A549 (cell line): ENCODE data around the gene ATP9A.

ENCODE experiments used
- EHMT2 ChIP-seq: fragments of 200-600 bp; sonication (generic); IDR thresholded peaks from 2 replicates; pipeline ENCODE4 v1.6.1; 2016; ENCODE audit warnings: antibody characterized with exemption, low read depth, mild to moderate bottlenecking, moderate library complexity
- MAFK ChIP-seq: fragments of 450-650 bp; IDR thresholded peaks from 2 replicates; pipeline ENCODE4 v1.6.1; 2014; ENCODE audit not compliant: partially characterized antibody
- MYC ChIP-seq: IDR thresholded peaks from 2 replicates; pipeline ENCODE4 v1.6.1; 2012; ENCODE audit warnings: mild to moderate bottlenecking, inconsistent platforms, low read length, improper control_type of control experiment, borderline replicate concordance
- RAD21 ChIP-seq, 2 experiments: fragments of >200 bp in 1 of 2; sonication (Bioruptor Twin) in 1 of 2; formaldehyde crosslinking in 1 of 2; IDR thresholded peaks in 1 of 2; conservative IDR thresholded peaks in 1 of 2; 2 replicates in 1 of 2; 3 replicates in 1 of 2; pipeline ENCODE4 v1.6.1; 2012 to 2018; ENCODE audit warnings: inconsistent platforms in 1 of 2
- TF ChIP-seq, protein P1 (sequence below): fragments of 250-450 bp; sonication (Bioruptor Pico); IDR thresholded peaks from 2 replicates; pipeline ENCODE4 v1.5.0; 2021; ENCODE audit warnings: mild to moderate bottlenecking, moderate library complexity, borderline replicate concordance
- TF ChIP-seq, protein P2 (sequence below): fragments of >200 bp; sonication (Bioruptor Twin); formaldehyde crosslinking; IDR thresholded peaks from 3 replicates; pipeline ENCODE4 v1.5.1; 2016

DNA sequence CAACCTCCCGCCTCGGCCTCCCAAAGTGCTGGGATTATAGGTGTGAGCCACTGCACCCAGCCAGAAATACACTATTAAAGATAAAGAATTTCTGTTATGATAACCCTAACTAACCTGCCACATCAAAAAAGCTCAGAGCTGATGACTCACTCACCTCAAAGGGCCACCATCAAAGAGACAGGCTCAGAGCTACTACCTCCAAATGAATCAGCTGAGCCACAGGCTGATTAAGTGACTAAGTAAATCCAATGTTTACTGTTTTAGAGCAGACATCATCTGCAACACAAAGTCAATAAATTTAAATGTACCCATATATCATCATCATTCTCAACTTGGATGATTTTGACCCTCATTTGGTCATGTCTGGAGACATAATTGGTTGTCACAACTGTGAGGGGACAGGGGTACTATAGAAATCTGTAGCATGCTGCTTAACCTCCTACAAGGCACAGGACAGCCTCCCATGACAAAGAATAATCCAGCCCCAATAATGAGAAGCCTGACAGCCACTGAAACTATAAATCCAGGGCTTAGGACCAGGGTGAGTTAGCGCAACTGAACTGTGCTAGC is 106.5 kb downstream of the ATP9A start:
- TF ChIP-seq, protein P1, sequence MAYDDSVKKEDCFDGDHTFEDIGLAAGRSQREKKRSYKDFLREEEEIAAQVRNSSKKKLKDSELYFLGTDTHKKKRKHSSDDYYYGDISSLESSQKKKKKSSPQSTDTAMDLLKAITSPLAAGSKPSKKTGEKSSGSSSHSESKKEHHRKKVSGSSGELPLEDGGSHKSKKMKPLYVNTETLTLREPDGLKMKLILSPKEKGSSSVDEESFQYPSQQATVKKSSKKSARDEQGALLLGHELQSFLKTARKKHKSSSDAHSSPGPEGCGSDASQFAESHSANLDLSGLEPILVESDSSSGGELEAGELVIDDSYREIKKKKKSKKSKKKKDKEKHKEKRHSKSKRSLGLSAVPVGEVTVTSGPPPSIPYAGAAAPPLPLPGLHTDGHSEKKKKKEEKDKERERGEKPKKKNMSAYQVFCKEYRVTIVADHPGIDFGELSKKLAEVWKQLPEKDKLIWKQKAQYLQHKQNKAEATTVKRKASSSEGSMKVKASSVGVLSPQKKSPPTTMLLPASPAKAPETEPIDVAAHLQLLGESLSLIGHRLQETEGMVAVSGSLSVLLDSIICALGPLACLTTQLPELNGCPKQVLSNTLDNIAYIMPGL (CRISPR knock-in tag): no peak
- TF ChIP-seq, protein P2, sequence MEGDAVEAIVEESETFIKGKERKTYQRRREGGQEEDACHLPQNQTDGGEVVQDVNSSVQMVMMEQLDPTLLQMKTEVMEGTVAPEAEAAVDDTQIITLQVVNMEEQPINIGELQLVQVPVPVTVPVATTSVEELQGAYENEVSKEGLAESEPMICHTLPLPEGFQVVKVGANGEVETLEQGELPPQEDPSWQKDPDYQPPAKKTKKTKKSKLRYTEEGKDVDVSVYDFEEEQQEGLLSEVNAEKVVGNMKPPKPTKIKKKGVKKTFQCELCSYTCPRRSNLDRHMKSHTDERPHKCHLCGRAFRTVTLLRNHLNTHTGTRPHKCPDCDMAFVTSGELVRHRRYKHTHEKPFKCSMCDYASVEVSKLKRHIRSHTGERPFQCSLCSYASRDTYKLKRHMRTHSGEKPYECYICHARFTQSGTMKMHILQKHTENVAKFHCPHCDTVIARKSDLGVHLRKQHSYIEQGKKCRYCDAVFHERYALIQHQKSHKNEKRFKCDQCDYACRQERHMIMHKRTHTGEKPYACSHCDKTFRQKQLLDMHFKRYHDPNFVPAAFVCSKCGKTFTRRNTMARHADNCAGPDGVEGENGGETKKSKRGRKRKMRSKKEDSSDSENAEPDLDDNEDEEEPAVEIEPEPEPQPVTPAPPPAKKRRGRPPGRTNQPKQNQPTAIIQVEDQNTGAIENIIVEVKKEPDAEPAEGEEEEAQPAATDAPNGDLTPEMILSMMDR: no peak
- no peak for TF ChIP-seq EHMT2
- no peak for TF ChIP-seq RAD21 (conservative IDR thresholded peaks at IDR 0.05 in 1 of 2, IDR thresholded peaks at IDR 0.05 in 1 of 2)
- TF ChIP-seq MYC: no peak
- TF ChIP-seq MAFK: peak; percentile 25
